ENCODE measurements around the gene EPB41L5.

Gene EPB41L5

DNA sequence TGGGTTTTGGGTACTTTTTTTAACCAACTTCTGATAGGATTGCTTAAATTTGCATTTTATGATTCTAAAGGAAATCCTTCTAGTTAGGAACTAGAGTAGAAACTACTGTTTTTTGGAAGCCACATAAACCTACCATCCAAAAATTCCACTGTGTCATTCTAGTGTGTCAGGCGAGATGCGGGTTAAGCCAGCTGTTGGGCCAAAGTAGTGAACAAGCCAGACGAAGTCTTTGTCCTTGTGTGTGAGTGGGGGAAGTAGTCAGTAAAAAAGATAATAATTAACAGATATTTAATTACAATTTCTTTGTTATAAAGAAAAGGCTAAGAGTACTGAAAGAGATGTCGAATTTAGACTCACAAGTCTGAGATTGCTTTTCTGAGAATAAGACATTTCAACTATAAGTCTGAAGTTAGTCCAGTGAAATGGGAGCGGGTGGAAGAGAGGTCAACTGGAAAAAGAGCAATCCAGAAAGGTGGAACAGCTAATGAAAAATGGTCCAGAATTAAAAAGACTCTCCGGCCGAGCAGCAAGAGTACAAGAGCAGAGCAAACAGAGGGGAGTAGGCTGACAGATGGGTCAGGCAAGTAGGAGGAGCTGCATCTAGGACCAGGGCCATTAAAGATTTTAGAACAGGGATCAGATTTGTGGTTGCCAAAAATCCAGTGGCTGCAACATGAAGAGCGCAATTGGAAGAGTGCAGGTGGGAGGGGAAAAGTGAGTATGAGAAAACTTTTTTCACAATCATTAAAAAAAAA is 1.5 kb downstream of the EPB41L5 start:
- TF ChIP-seq SIN3A (IDR thresholded peaks at IDR 0.05; ENCODE audit: borderline replicate concordance, insufficient read depth, low read length) (no peak), FOXP2 (optimal IDR thresholded peaks at IDR 0.05; ENCODE audit: borderline replicate concordance, extremely low read depth, extremely low read length, insufficient read depth) (no peak), POLR2AphosphoS5 (IDR thresholded peaks at IDR 0.05; ENCODE audit: low read depth, low read length) (no peak), TAF1 (IDR thresholded peaks at IDR 0.05; ENCODE audit: borderline replicate concordance, insufficient read depth, low read length) (no peak)
- TF ChIP-seq, protein P1, sequence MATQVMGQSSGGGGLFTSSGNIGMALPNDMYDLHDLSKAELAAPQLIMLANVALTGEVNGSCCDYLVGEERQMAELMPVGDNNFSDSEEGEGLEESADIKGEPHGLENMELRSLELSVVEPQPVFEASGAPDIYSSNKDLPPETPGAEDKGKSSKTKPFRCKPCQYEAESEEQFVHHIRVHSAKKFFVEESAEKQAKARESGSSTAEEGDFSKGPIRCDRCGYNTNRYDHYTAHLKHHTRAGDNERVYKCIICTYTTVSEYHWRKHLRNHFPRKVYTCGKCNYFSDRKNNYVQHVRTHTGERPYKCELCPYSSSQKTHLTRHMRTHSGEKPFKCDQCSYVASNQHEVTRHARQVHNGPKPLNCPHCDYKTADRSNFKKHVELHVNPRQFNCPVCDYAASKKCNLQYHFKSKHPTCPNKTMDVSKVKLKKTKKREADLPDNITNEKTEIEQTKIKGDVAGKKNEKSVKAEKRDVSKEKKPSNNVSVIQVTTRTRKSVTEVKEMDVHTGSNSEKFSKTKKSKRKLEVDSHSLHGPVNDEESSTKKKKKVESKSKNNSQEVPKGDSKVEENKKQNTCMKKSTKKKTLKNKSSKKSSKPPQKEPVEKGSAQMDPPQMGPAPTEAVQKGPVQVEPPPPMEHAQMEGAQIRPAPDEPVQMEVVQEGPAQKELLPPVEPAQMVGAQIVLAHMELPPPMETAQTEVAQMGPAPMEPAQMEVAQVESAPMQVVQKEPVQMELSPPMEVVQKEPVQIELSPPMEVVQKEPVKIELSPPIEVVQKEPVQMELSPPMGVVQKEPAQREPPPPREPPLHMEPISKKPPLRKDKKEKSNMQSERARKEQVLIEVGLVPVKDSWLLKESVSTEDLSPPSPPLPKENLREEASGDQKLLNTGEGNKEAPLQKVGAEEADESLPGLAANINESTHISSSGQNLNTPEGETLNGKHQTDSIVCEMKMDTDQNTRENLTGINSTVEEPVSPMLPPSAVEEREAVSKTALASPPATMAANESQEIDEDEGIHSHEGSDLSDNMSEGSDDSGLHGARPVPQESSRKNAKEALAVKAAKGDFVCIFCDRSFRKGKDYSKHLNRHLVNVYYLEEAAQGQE (IDR thresholded peaks at IDR 0.05; ENCODE audit: insufficient read depth in 1 of 2, low read depth in 2 of 2, low read length in 2 of 2) = no peak

DNA sequence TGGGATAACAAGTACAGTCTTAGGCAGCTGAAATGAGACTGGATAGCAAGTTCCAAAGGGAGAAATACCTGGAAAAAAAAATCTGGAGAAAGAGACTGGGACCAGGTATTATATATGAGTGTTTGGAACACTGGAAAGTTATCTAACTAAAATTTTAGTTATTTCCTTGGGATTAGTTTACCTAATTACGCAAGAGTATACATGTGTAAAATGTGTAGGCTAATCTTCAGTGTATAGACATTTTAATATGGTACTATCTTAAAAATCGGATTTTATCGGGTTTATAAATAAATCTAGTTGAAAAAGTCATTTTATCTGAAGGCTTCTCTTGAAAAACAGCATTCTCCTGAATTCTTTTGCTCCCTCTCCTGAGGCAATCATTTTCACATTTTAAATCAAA is 3.9 kb downstream of the EPB41L5 start:
- TF ChIP-seq SIN3A (IDR thresholded peaks at IDR 0.05; ENCODE audit: borderline replicate concordance, insufficient read depth, low read length) = no peak
- TF ChIP-seq TAF1 (IDR thresholded peaks at IDR 0.05; ENCODE audit: borderline replicate concordance, insufficient read depth, low read length) = no peak
- TF ChIP-seq, protein P1 (IDR thresholded peaks at IDR 0.05; ENCODE audit: insufficient read depth in 1 of 2, low read depth in 2 of 2, low read length in 2 of 2) = no peak
- no peak for TF ChIP-seq FOXP2 (optimal IDR thresholded peaks at IDR 0.05; ENCODE audit: borderline replicate concordance, extremely low read depth, extremely low read length, insufficient read depth)
- TF ChIP-seq POLR2AphosphoS5 (IDR thresholded peaks at IDR 0.05; ENCODE audit: low read depth, low read length) = no peak

DNA sequence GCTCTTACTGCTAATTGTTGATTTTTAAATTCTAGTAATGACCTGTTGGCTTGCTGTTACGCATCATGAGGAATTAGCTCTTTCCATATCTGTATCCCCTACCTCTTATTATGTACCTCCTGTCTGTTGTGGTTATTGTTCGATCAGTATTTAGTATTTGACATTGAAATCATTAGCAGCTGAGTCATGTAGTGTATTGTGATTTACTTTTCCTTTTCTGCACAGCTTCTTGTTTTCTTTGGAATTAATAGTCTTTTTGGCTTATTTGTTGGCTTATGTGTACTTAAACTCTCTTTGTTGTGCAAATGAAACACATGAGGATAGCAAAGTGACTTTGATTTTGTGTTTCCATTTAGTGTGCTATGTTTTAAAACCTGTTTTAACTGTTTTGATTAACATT is 4.3 kb downstream of the EPB41L5 start:
- no peak for TF ChIP-seq SIN3A (IDR thresholded peaks at IDR 0.05; ENCODE audit: borderline replicate concordance, insufficient read depth, low read length)
- no peak for TF ChIP-seq POLR2AphosphoS5 (IDR thresholded peaks at IDR 0.05; ENCODE audit: low read depth, low read length)
- no peak for TF ChIP-seq TAF1 (IDR thresholded peaks at IDR 0.05; ENCODE audit: borderline replicate concordance, insufficient read depth, low read length)
- TF ChIP-seq, protein P1 (IDR thresholded peaks at IDR 0.05; ENCODE audit: insufficient read depth in 1 of 2, low read depth in 2 of 2, low read length in 2 of 2) = no peak
- no peak for TF ChIP-seq FOXP2 (optimal IDR thresholded peaks at IDR 0.05; ENCODE audit: borderline replicate concordance, extremely low read depth, extremely low read length, insufficient read depth)

DNA sequence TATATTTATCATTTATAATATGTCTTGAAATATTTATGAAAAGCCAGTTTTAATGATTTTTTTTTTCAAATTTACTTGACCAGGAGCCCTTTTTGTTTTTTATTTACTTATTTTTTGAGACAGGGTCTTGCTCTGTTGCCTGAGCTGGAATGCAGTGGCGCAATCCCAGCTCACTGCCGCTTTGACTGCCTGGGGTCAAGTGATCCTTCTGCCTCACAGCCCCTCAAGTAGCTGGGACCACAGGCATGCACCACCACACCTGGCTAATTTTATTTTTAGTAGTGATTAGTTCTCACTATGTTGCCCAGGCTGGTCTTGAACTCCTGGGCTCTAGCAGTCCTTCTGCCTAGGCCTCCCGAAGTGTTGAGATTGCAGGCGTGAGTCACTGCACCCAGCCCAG is 5.7 kb downstream of the EPB41L5 start:
- no peak for TF ChIP-seq FOXP2 (optimal IDR thresholded peaks at IDR 0.05; ENCODE audit: borderline replicate concordance, extremely low read depth, extremely low read length, insufficient read depth)
- no peak for TF ChIP-seq SIN3A (IDR thresholded peaks at IDR 0.05; ENCODE audit: borderline replicate concordance, insufficient read depth, low read length)
- TF ChIP-seq POLR2AphosphoS5 (IDR thresholded peaks at IDR 0.05; ENCODE audit: low read depth, low read length) = no peak
- no peak for TF ChIP-seq TAF1 (IDR thresholded peaks at IDR 0.05; ENCODE audit: borderline replicate concordance, insufficient read depth, low read length)
- TF ChIP-seq, protein P1 (IDR thresholded peaks at IDR 0.05; ENCODE audit: insufficient read depth in 1 of 2, low read depth in 2 of 2, low read length in 2 of 2) = no peak
